SK-MEL-5 (cell line): ENCODE results near the gene CAMK1D. TPM values are rescaled to one million over a fixed set of nuclear protein-coding genes. Genes with fewer than 3 reads are reported as not detected.
"Not testable (repeated sequence)": the region's sequence is repeated elsewhere in the genome, so short reads cannot be mapped to it uniquely, and the experiment has no call there.

Source experiments
- DNase-seq: peaks from one replicate; pipeline ENCODE4 v3.0.0-alpha.2; 2016; ENCODE audit warnings: low read depth, low spot score
- in situ Hi-C: cut with HindIII; loops from 2 replicates; pipeline ENCODE4 v1.10.0; 2016; ENCODE audit warnings: low sequenced_read_pairs, high pct_unique_total_duplicates, low pct_unique_long_range_greater_than_20kb
- total RNA-seq: library from RNA; depleted of rRNA; stranded (reverse); fragments of >200 nt; shearing (Covaris generic); gene quantifications from 2 replicates; pipeline ENCODE4 v1.2.3, GENCODE V29; 2014

Gene CAMK1D
- total RNA-seq, 1 experiment from 2014 or later, result 0.37 TPM

DNA sequence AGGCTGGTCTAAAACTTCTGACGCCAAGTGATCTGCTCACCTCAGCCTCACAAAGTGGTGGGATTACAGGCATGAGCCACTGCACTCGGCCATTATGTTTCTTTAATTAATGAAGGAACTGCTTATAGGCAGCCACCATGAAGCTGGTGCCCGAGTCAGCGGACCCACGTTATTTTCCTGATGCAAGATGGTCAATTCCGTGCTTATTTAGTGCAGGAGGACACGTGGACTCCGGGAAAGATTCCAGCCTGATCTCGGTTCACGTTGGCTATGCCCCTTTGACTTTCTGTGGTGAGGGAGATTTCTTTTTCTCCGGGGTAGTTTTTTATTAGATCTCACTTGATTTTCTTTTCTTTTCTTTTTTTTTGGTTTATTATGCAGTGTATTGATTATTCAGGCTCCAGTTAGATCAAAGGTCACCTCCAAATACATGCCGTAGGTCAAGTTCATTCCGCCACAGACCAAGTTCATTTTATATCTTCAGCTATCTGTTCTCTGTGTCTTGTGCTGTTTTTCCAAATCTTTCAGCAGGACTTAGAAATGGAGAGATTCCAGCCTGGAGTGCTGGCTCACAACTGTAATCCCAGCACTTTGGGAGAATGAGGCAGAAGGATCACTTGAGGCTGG is 8.3 kb downstream of the CAMK1D start:
- no peak for DNase-seq
- in situ Hi-C loops, result no loop called here

DNA sequence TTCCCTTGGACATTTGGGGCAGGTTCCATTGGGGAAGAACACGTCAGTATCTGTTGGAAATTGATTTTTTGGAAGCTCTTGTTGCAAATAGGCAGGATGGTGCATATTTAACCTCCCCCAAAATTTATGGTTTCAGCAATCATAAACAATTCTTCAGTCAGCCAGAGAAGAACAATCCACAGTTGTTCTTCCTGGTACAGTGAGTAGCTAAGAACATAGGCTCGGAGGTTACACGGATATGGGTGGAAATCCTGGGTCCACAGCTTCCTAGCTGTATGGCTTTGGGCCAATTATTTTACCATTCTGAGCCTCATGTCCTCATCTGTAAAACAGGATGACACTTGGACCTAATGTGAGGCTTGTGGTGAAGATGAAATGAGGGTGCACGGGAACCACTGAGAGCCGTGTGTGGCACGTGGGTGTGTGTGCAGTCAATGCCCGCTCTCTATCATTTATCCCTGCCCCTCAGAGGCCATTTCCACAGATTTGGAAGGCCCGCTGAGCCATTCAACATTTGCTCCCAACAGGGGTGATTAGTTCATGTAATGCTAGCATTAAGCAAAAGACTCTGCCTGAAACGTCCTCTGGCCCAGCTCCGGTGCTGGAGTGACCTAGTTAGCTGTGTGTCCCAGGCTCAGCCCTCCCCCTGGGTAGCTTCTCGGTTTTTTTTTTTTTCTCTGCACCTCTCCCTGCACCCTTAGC is 9.7 kb downstream of the CAMK1D start:
- in situ Hi-C loops, result no loop called here
- DNase-seq, result no peak

- no peak for DNase-seq
- in situ Hi-C loops, result no loop called here
These were observed 11.1 kb downstream of the CAMK1D start for GRCh38 chr10:12360461-12360860.

DNA sequence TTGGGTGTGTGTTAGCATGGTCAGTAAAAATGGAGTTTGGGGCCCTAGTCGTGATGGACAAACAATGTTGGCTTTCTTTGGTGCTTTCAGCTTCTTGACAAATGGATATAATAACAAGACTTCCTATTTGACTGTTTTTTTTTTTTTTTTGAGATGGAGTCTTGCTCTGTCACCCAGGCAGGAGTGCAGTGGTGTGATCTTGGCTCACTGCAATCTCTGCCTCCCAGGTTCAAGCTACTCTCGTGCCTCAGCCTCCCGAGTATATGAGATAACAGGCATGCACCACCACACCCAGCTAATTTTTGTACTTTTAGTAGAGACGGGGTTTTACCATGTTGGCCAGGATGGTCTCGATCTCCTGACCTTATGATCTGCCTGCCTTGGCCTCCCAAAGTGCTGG is 11.8 kb downstream of the CAMK1D start:
- DNase-seq, in situ Hi-C loops: not testable (repeated sequence)

DNA sequence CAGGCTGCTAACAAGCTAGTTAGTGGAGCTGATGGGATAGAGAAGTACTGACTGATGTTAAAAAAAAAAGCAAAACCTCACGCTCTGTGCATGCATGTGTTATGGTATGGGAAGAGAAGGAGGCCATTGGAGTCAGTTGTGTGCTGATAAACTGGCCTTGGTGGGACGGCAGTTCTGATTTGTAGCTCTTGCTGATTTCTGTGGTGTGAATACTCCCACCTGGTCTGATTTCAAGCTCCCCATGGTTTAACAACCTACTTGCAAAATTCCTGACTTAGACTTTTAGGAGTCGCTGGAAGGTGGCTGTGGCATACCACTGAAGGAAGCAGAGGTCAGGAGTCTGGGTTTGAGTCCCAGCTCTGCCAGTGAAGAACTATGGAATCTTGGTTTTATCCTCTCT is 15.2 kb downstream of the CAMK1D start:
- DNase-seq, result no peak
- in situ Hi-C loops, result no loop called here

DNA sequence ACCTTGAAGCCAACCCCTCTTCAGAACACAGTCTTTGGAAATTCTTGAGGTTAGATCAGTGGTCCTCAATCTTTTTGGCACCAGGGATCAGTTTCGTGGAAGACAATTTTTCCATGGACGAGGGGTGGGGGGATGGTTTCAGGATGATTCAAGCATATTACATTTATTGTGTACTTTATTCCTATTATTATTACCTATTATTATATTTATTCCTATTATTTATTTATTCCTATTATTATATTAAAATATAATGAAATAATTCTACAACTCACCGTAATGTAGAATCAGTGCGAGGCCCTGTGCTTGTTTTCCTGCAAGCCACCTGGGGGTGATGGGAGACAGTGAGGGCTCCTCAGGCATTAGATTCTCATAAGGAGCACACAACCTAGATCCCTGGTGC is 17.9 kb downstream of the CAMK1D start:
- in situ Hi-C loops, result no loop called here
- no peak for DNase-seq

DNA sequence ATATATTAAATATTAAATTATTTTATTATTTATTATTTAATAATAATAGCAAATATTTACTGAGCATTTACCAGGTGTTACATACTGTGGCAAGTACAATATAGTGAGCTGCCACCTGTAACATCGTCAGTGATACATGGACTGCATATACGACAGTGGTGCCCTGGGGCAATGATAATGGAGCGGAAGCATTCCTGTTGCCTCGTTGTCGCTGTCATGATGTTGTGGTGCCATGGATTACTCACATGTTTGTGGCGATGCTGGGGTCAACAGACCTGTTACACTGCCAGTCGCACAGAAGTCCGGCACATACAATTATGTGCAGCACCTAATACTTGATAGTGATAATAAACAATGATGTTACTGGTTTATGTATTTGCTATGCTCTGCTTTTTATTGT is 20.6 kb downstream of the CAMK1D start:
- DNase-seq, result no peak
- in situ Hi-C loops, result no loop called here

DNA sequence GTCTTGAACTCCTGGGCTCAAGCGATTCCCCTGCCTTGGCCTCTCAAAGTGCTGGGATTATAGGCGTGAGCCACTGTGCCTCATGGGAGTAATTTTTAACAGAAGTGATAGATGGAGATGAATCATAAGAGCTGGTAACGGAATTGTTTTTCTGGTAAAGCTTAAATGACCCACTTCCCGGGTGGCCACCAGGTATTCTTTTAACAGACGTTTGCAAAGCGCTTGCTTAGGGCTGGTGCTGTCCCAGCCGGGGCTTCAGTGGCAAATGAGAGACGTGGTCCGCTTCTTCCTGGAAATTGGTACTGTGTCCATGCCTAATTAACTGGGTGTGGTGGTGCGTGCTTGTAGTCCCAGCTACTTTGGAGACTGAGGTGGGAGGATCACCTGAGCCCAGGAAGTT is 23.5 kb downstream of the CAMK1D start:
- in situ Hi-C loops, result no loop called here
- no peak for DNase-seq

GRCh38 chr10:12375076-12375504 is 25.7 kb downstream of the CAMK1D start:
- in situ Hi-C loops, result no loop called here

DNA sequence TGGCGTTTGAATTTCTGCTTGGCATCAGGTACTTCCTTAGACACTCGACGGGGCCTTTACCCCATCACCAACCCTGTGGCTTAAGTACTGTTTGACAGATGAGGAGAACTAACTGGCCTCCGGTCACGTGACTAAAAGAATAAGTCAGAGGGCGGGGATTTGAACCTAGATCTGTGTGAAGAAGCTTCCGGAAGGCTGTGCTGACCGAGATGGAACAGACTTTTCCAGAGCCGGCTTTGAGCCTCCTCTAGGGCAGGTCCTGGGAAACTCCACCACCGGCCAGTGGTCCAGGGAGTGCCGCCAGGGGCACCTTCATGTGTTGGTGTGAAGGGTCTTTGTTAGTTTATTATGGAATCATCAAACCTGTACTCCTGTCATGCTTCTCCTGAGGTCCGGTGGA is 26.9 kb downstream of the CAMK1D start:
- in situ Hi-C loops, result no loop called here

More at GRCh38 chr10:12375076-12375504, 25.7 kb downstream of the CAMK1D start:
- no peak for DNase-seq

GRCh38 chr10:12377658-12378290 is 28.4 kb downstream of the CAMK1D start:
- in situ Hi-C loops, result no loop called here
- DNase-seq, result no peak

More for the DNA sequence above, 26.9 kb downstream of the CAMK1D start:
- no peak for DNase-seq

DNA sequence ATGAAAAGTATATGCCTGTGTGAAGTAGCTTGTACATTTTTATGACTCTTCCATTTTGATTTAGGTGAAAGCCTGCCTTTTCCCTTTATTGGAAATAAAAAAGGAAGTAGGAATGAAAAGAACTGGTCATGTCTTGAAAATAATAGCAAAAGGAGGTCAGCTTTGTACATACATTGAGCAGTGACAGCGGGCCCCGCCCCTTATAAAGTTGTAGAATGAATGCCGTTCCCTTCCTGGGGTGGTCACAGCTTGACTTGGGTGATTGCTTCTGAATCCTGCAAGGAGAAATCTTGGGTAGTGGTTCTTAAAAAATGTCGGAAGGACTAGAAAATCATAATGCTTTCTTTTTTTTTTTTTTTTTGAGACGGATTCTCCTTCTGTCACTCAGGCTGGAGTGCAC is 31.7 kb downstream of the CAMK1D start:
- DNase-seq, result no peak
- in situ Hi-C loops, result no loop called here

GRCh38 chr10:12381536-12382156 is 32.3 kb downstream of the CAMK1D start:
- no peak for DNase-seq
- in situ Hi-C loops, result no loop called here

DNA sequence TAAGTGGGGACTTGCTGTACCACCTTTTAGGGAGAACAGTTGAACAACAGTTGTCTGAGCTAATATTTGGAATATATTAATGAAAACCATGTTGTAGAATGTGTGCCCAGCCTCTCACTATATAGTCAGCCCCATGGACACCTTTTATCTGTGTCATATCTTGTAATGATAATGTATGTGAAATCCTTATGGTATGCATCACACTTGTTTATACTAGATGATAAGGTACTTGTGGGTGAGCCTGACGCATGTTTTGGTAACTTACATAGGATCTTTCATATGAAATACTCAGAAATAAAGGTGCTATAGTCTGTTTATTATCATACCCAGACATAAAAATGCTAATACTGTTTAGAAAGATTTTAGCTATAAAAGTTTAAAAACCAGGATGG is 32.8 kb downstream of the CAMK1D start:
- DNase-seq, result no peak
- in situ Hi-C loops, result no loop called here

- DNase-seq, result no peak
- in situ Hi-C loops, result no loop called here
These were observed 33.7 kb downstream of the CAMK1D start for GRCh38 chr10:12382956-12383531.

DNA sequence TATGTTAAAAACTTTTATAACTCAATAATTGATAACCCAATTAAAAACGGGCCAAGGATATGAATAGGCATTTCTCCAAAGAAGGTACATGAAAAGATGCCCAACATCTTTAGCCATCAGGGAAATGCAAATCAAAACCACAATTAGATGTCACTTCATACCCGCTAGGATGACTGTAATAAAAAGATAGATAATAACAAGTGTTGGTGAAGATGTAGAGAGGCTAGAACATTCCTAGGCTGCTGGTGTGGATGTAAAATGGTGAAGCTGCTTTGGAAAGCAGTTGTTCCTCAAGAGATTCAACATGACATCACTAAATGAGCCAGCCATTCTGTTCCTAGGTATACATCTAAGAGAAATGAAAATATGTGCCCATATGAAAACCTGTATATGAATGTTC is 35.6 kb downstream of the CAMK1D start:
- DNase-seq, result no peak
- in situ Hi-C loops, result no loop called here

- in situ Hi-C loops, result no loop called here
- DNase-seq, result no peak
These were observed 38.3 kb downstream of the CAMK1D start for GRCh38 chr10:12387561-12388210.

DNA sequence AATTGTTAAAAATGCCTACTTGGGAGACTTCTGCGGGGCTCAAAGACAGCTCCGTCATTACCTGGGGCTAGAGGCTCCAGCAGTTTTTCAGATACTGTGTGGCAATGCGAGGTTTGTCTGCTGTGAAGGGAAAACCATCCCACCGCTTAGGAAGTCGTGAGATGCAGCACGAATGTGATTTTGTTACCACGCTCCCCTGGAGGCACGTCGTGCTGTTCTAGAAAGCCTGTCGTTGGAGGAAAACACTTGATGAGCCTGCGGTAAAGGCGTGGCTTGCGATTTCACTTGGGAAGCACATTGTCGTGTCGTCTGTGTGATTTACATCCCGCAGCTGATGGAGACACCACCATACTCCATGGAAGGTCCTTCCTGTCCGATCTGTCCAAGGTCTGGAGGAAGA is 39.3 kb downstream of the CAMK1D start:
- no peak for DNase-seq

More for the DNA sequence above, 39.3 kb downstream of the CAMK1D start:
- in situ Hi-C loops, result no loop called here
